Measurements from ENCODE around the gene ITIH1. TPM values are rescaled to one million over a fixed set of nuclear protein-coding genes. Genes with fewer than 3 reads are reported as not detected.

ITIH1 gene
- total RNA-seq, 1 experiment from 2014 or later, result 0.26 TPM

DNA sequence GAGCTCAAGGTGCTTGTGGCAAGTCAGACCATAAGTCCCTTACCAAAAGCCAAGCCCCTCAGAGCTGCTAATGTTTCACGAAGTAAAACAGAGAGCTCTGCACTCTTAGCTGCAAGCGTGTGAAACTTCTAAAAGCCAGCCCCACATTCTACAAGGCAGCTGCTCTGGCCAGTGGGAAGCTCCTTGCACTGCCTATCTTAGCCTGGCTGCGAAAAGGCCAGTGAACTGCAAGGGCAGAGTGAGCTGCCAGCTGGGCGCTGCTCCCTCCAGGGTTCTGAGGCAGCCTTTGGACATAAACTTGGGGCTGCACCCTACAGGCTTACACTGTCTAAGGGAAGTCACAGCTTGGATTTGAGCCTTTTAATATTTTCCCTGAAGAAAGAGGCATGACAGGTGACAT is 59.6 kb downstream of the ITIH1 start (continued):
- no peak for TF ChIP-seq ATF2 (CRISPR knock-in tag; IDR thresholded peaks at IDR 0.05; ENCODE audit: borderline replicate concordance, low read depth)
- TF ChIP-seq PRRX2 (CRISPR knock-in tag; IDR thresholded peaks at IDR 0.05), result no peak
- TF ChIP-seq, protein P1, sequence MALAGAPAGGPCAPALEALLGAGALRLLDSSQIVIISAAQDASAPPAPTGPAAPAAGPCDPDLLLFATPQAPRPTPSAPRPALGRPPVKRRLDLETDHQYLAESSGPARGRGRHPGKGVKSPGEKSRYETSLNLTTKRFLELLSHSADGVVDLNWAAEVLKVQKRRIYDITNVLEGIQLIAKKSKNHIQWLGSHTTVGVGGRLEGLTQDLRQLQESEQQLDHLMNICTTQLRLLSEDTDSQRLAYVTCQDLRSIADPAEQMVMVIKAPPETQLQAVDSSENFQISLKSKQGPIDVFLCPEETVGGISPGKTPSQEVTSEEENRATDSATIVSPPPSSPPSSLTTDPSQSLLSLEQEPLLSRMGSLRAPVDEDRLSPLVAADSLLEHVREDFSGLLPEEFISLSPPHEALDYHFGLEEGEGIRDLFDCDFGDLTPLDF (CRISPR knock-in tag; IDR thresholded peaks at IDR 0.05), result no peak
- no peak for TF ChIP-seq NR3C1 (CRISPR knock-in tag; conservative IDR thresholded peaks at IDR 0.05; ENCODE audit: low read depth)
- TF ChIP-seq ATF1 (CRISPR knock-in tag; IDR thresholded peaks at IDR 0.05), result no peak

- peaks cover 10% of the 10 kb centered on the region for H3K36me3 Mint-ChIP-seq
- H3K4me1 Mint-ChIP-seq, result peaks cover 5% of the 10 kb centered on the region; the same call in 1 of the 2 replicates
- no peaks in the 10 kb centered on the region for H3K9me3 Mint-ChIP-seq
- no peak overlapping the region for H3K27ac Mint-ChIP-seq
- CTCF ChIA-PET, result interaction anchor here (0.9 to 2.1 kb wide), 3 partner anchors 10 to 46 kb away, joined by 3 to 6 read pairs (median 4); no protein-coding TSS in a partner anchor
- POLR2A ChIA-PET, result no interaction called here
- no peaks in the 10 kb centered on the region for H3K27me3 Mint-ChIP-seq (ENCODE audit: low read depth)
- TF ChIP-seq EMX1 (CRISPR knock-in tag; IDR thresholded peaks at IDR 0.05), result no peak
- no peak for TF ChIP-seq ATF2 (CRISPR knock-in tag; IDR thresholded peaks at IDR 0.05; ENCODE audit: borderline replicate concordance, low read depth)
- TF ChIP-seq IRF1 (CRISPR knock-in tag; IDR thresholded peaks at IDR 0.05), result no peak
- TF ChIP-seq, protein P2, sequence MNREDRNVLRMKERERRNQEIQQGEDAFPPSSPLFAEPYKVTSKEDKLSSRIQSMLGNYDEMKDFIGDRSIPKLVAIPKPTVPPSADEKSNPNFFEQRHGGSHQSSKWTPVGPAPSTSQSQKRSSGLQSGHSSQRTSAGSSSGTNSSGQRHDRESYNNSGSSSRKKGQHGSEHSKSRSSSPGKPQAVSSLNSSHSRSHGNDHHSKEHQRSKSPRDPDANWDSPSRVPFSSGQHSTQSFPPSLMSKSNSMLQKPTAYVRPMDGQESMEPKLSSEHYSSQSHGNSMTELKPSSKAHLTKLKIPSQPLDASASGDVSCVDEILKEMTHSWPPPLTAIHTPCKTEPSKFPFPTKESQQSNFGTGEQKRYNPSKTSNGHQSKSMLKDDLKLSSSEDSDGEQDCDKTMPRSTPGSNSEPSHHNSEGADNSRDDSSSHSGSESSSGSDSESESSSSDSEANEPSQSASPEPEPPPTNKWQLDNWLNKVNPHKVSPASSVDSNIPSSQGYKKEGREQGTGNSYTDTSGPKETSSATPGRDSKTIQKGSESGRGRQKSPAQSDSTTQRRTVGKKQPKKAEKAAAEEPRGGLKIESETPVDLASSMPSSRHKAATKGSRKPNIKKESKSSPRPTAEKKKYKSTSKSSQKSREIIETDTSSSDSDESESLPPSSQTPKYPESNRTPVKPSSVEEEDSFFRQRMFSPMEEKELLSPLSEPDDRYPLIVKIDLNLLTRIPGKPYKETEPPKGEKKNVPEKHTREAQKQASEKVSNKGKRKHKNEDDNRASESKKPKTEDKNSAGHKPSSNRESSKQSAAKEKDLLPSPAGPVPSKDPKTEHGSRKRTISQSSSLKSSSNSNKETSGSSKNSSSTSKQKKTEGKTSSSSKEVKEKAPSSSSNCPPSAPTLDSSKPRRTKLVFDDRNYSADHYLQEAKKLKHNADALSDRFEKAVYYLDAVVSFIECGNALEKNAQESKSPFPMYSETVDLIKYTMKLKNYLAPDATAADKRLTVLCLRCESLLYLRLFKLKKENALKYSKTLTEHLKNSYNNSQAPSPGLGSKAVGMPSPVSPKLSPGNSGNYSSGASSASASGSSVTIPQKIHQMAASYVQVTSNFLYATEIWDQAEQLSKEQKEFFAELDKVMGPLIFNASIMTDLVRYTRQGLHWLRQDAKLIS (CRISPR knock-in tag; IDR thresholded peaks at IDR 0.05; ENCODE audit: borderline replicate concordance), result no peak
- no peak for TF ChIP-seq FOXK1 (CRISPR knock-in tag; IDR thresholded peaks at IDR 0.05)
- TF ChIP-seq ZNF138 (CRISPR knock-in tag; conservative IDR thresholded peaks at IDR 0.05), result no peak
- TF ChIP-seq CREB1 (CRISPR knock-in tag; IDR thresholded peaks at IDR 0.05), result no peak
- no peak for TF ChIP-seq SMAD4 (CRISPR knock-in tag; IDR thresholded peaks at IDR 0.05)
- no peak for TF ChIP-seq NFE2L1 (CRISPR knock-in tag; IDR thresholded peaks at IDR 0.05)
- no peak for TF ChIP-seq SP1 (CRISPR knock-in tag; conservative IDR thresholded peaks at IDR 0.05)
- TF ChIP-seq ZNF671 (CRISPR knock-in tag; IDR thresholded peaks at IDR 0.05), result no peak
- TF ChIP-seq KAT7 (CRISPR knock-in tag; IDR thresholded peaks at IDR 0.05; ENCODE audit: borderline replicate concordance), result no peak
- TF ChIP-seq PRDM15 (CRISPR knock-in tag; IDR thresholded peaks at IDR 0.05), result no peak
- TF ChIP-seq PRRX2 (CRISPR knock-in tag; IDR thresholded peaks at IDR 0.05), result no peak
- TF ChIP-seq, protein P1 (CRISPR knock-in tag; IDR thresholded peaks at IDR 0.05), result no peak
- TF ChIP-seq IRF2 (CRISPR knock-in tag; IDR thresholded peaks at IDR 0.05; ENCODE audit: borderline replicate concordance, low read depth), result no peak
- TF ChIP-seq, protein P3, sequence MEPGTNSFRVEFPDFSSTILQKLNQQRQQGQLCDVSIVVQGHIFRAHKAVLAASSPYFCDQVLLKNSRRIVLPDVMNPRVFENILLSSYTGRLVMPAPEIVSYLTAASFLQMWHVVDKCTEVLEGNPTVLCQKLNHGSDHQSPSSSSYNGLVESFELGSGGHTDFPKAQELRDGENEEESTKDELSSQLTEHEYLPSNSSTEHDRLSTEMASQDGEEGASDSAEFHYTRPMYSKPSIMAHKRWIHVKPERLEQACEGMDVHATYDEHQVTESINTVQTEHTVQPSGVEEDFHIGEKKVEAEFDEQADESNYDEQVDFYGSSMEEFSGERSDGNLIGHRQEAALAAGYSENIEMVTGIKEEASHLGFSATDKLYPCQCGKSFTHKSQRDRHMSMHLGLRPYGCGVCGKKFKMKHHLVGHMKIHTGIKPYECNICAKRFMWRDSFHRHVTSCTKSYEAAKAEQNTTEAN (CRISPR knock-in tag; IDR thresholded peaks at IDR 0.05), result no peak
- H3K4me3 Mint-ChIP-seq, result no peak overlapping the region
- DNase-seq (ENCODE audit: low spot score), result no peak
- no peak for ATAC-seq
These were observed 61.3 kb downstream of the ITIH1 start for GRCh38 chr3:52838561-52839267.

Data from WTC11 (cell line).